ENCODE measurements around the gene RAI14. TPM values are rescaled to one million over a fixed set of nuclear protein-coding genes. Genes with fewer than 3 reads are reported as not detected.

Gene RAI14
- total RNA-seq, 2 experiments from 2014 or later = 0.92 to 12.3 TPM

DNA sequence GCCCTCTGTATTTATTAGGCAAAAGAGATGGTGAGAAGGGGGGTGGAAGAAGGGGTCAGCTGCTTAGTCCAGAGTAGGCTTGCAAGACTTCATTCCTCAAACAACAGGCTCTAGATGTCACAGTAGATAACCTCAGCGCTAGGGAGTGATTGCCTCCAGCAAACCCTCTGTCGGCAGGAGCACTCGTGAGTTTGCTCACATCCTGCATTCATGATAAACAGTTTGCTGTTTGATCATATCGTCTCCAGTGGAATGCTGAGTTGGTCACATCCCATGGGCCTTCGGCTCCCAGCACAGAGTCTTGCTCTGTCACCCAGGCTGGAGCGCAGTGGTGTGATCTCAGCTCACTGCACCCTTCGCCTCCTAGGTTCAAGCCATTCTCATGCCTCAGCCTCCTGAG, 186.4 kb downstream of the RAI14 start:
- BruUV-seq (replicated peaks) = no TSS peak
- intact Hi-C loops (cut with micrococcal nuclease; ENCODE audit: unreplicated experiment) = no loop called here
- ChIA-PET CTCF (ENCODE audit: unreplicated experiment) (no interaction called here), POLR2A (interaction anchor here (0.7 to 2.2 kb wide), 2 partner anchors 16 to 1562 kb away, joined by 3 to 8 read pairs; no protein-coding TSS in a partner anchor)
- H3K9me2 ChIP-seq (ENCODE audit: insufficient read depth, low read length) = no peaks in the 10 kb centered on the region
- no peak overlapping the region for H3K4me3 ChIP-seq (ENCODE audit: low read depth, low read length, poor library complexity, severe bottlenecking)
- no peaks in the 10 kb centered on the region for H3K9me3 ChIP-seq (ENCODE audit: low read length)
- H3K4me1 ChIP-seq (ENCODE audit: insufficient read depth, low read length, poor library complexity, severe bottlenecking) = no peaks in the 10 kb centered on the region
- H3K27ac ChIP-seq (ENCODE audit: low read depth, low read length, poor library complexity, severe bottlenecking) = no peak overlapping the region
- H4K20me1 ChIP-seq (ENCODE audit: insufficient read depth, low read length) = no peaks in the 10 kb centered on the region
- TF ChIP-seq, protein P1, sequence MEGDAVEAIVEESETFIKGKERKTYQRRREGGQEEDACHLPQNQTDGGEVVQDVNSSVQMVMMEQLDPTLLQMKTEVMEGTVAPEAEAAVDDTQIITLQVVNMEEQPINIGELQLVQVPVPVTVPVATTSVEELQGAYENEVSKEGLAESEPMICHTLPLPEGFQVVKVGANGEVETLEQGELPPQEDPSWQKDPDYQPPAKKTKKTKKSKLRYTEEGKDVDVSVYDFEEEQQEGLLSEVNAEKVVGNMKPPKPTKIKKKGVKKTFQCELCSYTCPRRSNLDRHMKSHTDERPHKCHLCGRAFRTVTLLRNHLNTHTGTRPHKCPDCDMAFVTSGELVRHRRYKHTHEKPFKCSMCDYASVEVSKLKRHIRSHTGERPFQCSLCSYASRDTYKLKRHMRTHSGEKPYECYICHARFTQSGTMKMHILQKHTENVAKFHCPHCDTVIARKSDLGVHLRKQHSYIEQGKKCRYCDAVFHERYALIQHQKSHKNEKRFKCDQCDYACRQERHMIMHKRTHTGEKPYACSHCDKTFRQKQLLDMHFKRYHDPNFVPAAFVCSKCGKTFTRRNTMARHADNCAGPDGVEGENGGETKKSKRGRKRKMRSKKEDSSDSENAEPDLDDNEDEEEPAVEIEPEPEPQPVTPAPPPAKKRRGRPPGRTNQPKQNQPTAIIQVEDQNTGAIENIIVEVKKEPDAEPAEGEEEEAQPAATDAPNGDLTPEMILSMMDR (conservative IDR thresholded peaks at IDR 0.05; ENCODE audit: low read length) = no peak
- TF ChIP-seq EZH2phosphoT487 (IDR thresholded peaks at IDR 0.05; ENCODE audit: borderline replicate concordance, low read depth, low read length) = no peak
- H3K36me3 ChIP-seq (ENCODE audit: insufficient read depth, low read length) = no peaks in the 10 kb centered on the region
- no peak overlapping the region for H3K4me2 ChIP-seq (ENCODE audit: low read length)
- no peaks in the 10 kb centered on the region for H3K79me2 ChIP-seq (ENCODE audit: insufficient read depth, low read depth, low read length)
- H2AFZ ChIP-seq (ENCODE audit: low read length) = no peak overlapping the region
- DNase-seq (ENCODE audit: low spot score) = no peak

DNA sequence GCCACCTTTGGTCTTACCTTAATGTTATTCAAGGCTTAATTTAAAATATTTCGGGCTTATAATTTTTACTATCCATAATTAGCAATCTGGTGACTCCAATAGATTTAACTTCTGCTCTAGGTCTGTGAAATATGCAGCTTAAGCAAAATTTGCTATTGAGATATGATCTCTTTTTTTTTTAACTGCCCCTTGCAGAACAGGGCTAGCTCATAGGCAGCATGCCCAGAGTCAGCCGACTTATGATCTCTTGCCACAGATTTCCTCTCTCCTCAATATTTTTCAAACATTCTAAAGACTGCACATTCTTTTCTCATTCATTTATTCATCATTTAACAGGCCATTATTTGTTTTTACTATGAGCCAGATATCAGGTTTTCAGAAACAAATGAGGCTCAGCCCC, 187.4 kb downstream of the RAI14 start:
- H3K27ac ChIP-seq (ENCODE audit: low read depth, low read length, poor library complexity, severe bottlenecking) = no peak overlapping the region
- DNase-seq (ENCODE audit: low spot score) = no peak
- intact Hi-C loops (cut with micrococcal nuclease; ENCODE audit: unreplicated experiment) = no loop called here
- H3K79me2 ChIP-seq (ENCODE audit: insufficient read depth, low read depth, low read length) = no peaks in the 10 kb centered on the region
- H4K20me1 ChIP-seq (ENCODE audit: insufficient read depth, low read length) = no peaks in the 10 kb centered on the region
- no peak overlapping the region for H2AFZ ChIP-seq (ENCODE audit: low read length)
- ChIA-PET POLR2A (interaction anchor here (1.0 kb wide), 1 partner anchor 72 kb away, joined by 3 read pairs; the partner anchor contains the start of genes BRIX1 and RAD1), CTCF (ENCODE audit: unreplicated experiment) (no interaction called here)
- H3K4me1 ChIP-seq (ENCODE audit: insufficient read depth, low read length, poor library complexity, severe bottlenecking) = no peaks in the 10 kb centered on the region
- no peaks in the 10 kb centered on the region for H3K36me3 ChIP-seq (ENCODE audit: insufficient read depth, low read length)
- BruUV-seq (replicated peaks) = no TSS peak
- no peak overlapping the region for H3K4me2 ChIP-seq (ENCODE audit: low read length)
- H3K4me3 ChIP-seq (ENCODE audit: low read depth, low read length, poor library complexity, severe bottlenecking) = no peak overlapping the region
- H3K9me3 ChIP-seq (ENCODE audit: low read length) = no peaks in the 10 kb centered on the region
- no peaks in the 10 kb centered on the region for H3K9me2 ChIP-seq (ENCODE audit: insufficient read depth, low read length)
- TF ChIP-seq, protein P1 (conservative IDR thresholded peaks at IDR 0.05; ENCODE audit: low read length) = no peak
- TF ChIP-seq EZH2phosphoT487 (IDR thresholded peaks at IDR 0.05; ENCODE audit: borderline replicate concordance, low read depth, low read length) = no peak

DNA sequence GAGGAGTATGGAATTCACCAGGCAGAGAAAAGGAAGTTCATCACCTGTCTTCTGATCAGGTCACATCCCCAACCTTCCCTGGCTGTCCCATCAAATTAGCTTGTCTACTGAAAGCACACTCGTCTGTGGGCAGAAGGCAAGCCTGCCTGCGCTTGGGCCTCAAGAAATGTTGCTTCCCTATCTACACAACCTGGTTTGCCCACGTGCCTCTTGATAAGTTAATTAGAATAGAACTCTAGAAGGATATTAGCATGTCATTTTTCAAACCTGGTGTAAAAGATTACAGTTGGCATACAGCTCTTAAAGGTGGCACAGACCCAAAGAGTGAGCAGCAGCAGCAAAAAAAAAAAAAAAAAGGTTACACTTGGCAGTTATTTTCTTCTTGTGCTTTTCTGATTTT, 188.0 kb downstream of the RAI14 start:
- no peak overlapping the region for H2AFZ ChIP-seq (ENCODE audit: low read length)
- CTCF ChIA-PET (ENCODE audit: unreplicated experiment) = no interaction called here
- no peaks in the 10 kb centered on the region for H3K79me2 ChIP-seq (ENCODE audit: insufficient read depth, low read depth, low read length)
- no peak for TF ChIP-seq EZH2phosphoT487 (IDR thresholded peaks at IDR 0.05; ENCODE audit: borderline replicate concordance, low read depth, low read length)
- TF ChIP-seq, protein P1 (conservative IDR thresholded peaks at IDR 0.05; ENCODE audit: low read length) = no peak
- H3K9me3 ChIP-seq (ENCODE audit: low read length) = no peaks in the 10 kb centered on the region
- no peak overlapping the region for H3K4me3 ChIP-seq (ENCODE audit: low read depth, low read length, poor library complexity, severe bottlenecking)
- POLR2A ChIA-PET = interaction anchor here (1.0 kb wide), 1 partner anchor 71 kb away, joined by 3 read pairs; the partner anchor contains the start of genes BRIX1 and RAD1
- H3K27ac ChIP-seq (ENCODE audit: low read depth, low read length, poor library complexity, severe bottlenecking) = no peak overlapping the region
- H4K20me1 ChIP-seq (ENCODE audit: insufficient read depth, low read length) = no peaks in the 10 kb centered on the region
- no TSS peak for BruUV-seq (replicated peaks)
- H3K4me1 ChIP-seq (ENCODE audit: insufficient read depth, low read length, poor library complexity, severe bottlenecking) = no peaks in the 10 kb centered on the region
- H3K36me3 ChIP-seq (ENCODE audit: insufficient read depth, low read length) = no peaks in the 10 kb centered on the region
- no peak overlapping the region for H3K4me2 ChIP-seq (ENCODE audit: low read length)
- no peak for DNase-seq (ENCODE audit: low spot score)
- H3K9me2 ChIP-seq (ENCODE audit: insufficient read depth, low read length) = no peaks in the 10 kb centered on the region
- intact Hi-C loops (cut with micrococcal nuclease; ENCODE audit: unreplicated experiment) = no loop called here
